ENCODE results near the gene PDF. TPM values are rescaled to one million over a fixed set of nuclear protein-coding genes. Genes with fewer than 3 reads are reported as not detected.
A peak's percentile ranks its signal among the peaks of the same experiment; 100 is the strongest.
"Not testable (repeated sequence)": the region's sequence is repeated elsewhere in the genome, so short reads cannot be mapped to it uniquely, and the experiment has no call there.

Gene PDF, protein sequence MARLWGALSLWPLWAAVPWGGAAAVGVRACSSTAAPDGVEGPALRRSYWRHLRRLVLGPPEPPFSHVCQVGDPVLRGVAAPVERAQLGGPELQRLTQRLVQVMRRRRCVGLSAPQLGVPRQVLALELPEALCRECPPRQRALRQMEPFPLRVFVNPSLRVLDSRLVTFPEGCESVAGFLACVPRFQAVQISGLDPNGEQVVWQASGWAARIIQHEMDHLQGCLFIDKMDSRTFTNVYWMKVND
- polyA plus RNA-seq (ENCODE audit: insufficient read length) = 2.9 TPM
- long read RNA-seq, donor 1, transcript PDF-201 (2 exons, 1,158 nt) = major isoform, 11 of 11 reads
- long read RNA-seq, donor 1, partial matches to known transcripts = 0 of 11 reads
- long read RNA-seq, donor 1, other reads (novel, unspliced or antisense) = 0 of 11 reads
- long read RNA-seq, donor 2, transcript PDF-201 (2 exons, 1,158 nt) = major isoform, 10 of 10 reads
- long read RNA-seq, donor 2, partial matches to known transcripts = 0 of 10 reads
- long read RNA-seq, donor 2, other reads (novel, unspliced or antisense) = 0 of 10 reads
- long read RNA-seq, donor 3, transcript PDF-201 (2 exons, 1,158 nt) = major isoform, 7 of 7 reads
- long read RNA-seq, donor 3, partial matches to known transcripts = 0 of 7 reads
- long read RNA-seq, donor 3, other reads (novel, unspliced or antisense) = 0 of 7 reads
- long read RNA-seq, donor 4 = 0 reads
- long read RNA-seq, donor 5, transcript PDF-201 (2 exons, 1,158 nt) = major isoform, 15 of 15 reads
- long read RNA-seq, donor 5, partial matches to known transcripts = 0 of 15 reads
- long read RNA-seq, donor 5, other reads (novel, unspliced or antisense) = 0 of 15 reads
- long read RNA-seq, donor 6, transcript PDF-201 (2 exons, 1,158 nt) = major isoform, 10 of 10 reads
- long read RNA-seq, donor 6, partial matches to known transcripts = 0 of 10 reads
- long read RNA-seq, donor 6, other reads (novel, unspliced or antisense) = 0 of 10 reads
- long read RNA-seq, donor 7, transcript PDF-201 (2 exons, 1,158 nt) = major isoform, 18 of 18 reads
- long read RNA-seq, donor 7, partial matches to known transcripts = 0 of 18 reads
- long read RNA-seq, donor 7, other reads (novel, unspliced or antisense) = 0 of 18 reads
- long read RNA-seq, donor 8, transcript PDF-201 (2 exons, 1,158 nt) = major isoform, 5 of 5 reads
- long read RNA-seq, donor 8, partial matches to known transcripts = 0 of 5 reads
- long read RNA-seq, donor 8, other reads (novel, unspliced or antisense) = 0 of 5 reads

DNA sequence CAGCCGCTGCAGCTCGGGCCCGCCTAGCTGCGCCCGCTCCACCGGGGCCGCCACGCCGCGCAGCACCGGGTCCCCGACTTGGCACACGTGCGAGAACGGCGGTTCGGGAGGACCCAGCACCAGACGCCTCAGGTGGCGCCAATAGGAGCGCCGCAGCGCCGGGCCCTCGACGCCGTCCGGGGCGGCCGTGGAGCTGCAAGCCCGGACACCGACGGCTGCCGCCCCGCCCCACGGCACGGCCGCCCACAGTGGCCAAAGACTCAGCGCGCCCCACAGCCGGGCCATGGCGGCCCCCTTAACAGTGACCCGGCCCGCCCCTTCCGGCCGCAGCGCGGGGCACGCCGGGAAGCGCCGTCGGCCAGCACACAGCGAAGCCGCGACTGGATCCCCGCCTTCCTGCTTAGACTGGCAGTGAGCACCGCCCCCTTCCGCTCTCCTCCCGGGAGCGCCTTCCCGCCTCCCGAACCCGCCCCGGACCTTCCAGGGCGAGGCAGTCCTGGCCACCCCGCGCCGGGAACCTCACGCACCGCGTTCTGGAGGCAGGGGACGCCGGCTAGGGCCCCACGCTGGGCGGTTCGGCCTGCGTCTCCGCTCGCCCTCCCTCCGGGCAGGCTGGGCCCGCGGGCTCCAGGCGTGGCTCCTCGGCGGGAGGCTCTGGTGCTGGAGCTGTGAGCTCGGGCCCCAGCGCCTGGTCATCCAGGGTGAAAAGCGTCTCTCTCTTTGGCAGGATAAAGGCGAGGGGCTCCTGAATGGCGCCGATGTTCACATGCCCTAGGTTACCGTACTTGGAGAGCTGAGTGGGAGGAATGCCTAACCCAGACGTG lies at the start of gene PDF:
TSS of gene PDF (minus strand) at position 303 of the 824 bp plus-strand sequence. CDS start at position 285, 18 bp downstream.
- peak; percentile 93 for DNase-seq

DNA sequence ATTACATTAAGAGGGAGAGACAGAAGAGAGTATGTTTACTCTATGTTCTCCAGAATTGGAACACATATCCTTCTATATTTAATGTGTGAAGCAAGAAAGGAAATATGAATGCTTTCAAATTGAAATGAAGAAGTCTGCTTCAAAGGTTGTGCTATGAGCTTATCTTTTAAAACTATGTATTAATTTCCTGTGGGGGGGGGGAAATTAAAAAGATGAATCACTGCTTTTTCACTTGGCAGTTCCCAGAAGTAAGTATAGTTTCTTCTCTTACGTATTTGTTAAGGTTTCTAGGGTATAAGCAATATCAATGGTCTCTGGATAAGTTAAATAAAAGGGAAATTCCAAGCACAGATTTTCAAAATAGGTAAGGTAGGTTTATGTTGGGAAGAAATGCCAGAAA lies 48.4 kb upstream of the PDF start:
- no peak for DNase-seq

DNA sequence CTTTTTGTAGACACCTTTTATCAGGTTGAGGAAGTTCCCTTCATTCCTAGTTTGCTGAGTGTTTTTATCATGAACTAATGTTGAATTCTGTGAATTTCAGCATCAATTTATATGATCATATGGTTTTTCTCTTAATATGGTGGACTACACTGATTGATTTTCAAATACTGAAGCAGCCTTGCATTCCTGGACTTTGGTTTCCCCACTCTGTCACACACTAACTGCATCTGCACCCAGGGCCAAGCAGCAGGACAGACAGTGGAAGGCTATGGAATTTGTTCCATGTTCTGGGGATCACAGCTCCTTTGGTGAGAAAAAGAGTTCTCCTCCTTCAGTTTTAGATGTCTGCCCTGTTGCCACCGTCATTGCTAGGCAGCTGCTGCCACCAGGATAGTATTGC lies 47.6 kb upstream of the PDF start:
- no peak for DNase-seq

DNA sequence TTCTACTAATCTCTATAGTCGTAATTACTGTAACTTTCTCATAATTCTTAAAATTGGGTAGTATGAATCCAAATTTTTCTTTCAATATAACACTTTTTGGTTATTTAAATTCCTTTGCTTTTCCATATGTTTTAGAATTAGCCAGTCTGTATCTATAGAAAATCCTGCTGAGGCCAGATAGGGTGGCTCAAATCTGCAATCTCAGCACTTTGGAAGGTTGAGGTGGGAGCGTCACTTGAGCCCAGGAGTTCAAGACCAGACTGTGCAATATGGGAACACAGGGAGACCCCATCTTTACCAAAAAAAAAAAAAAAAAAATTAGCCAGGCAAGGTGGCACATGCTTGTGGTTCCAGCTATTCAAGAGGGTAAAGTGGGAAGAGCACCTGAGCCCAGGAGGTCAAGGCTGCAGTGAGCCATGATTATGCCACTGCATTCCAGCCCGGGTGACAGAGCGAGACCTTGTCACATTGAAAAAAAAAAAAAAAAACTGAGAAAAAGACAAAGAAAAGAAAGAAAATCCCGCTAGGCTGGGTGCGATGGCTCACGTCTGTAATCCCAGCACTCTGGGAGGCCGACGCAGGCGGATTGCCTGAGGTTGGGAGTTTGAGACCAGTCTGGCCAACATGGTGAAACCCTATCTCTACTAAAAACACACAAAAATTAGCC lies 46.1 kb upstream of the PDF start:
- no peak for DNase-seq

DNA sequence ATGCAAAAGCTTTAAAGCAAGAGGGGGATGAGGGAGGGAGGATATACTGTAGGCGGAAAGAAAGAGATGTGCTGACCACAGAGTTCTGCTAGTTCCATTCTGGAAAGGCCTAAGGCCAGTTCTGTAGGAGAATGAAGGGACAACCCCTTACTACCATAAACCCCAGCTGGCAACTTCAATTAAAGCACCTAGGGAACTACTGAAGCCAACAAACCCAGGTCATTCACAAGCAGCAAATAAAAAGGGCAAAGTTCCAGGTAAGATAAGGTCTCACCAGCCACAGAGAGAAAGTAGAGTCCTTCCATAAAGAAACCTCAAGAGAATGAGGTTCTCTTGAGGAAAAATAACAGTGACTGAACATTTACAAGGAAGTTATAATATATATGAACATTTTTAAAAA lies 42.6 kb upstream of the PDF start:
- no peak for DNase-seq

DNA sequence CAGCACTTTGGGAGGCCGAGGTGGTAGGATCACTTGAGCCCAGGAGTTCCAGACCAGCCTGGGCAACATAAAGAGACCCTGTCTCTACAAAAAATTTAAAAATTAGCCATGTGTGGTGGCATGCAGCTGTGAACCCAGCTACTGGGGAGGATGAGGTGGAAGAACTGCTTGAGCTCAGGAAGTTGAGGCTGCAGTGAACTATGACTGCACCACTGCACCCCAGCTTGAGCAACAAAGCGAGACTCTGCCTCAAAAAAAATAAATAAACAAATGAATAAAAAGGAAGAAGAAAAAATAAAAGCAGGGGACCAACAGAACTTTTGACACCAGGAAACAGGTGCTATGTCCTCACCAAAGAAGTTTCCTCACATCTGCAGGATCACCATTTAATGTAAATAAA lies 41.2 kb upstream of the PDF start:
- no peak for DNase-seq

DNA sequence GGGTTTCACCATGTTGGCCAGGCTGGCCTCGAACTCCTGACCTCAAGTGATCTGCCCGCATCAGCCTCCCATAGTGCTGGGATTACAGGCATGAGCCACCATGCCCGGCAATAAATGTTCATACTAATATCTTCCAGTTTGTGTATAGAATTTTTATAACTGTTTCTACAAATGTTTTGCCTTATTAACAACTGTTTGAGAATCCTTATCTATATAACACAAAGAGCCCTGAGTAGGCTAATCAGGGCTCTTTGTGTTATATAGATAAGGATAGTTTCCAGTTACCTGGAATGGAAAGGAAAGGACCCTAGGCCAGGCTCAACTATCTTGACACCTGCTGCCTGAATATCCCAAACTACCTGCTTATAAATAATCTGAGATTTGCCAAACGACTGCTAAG lies 38.5 kb upstream of the PDF start:
- no peak for DNase-seq

DNA sequence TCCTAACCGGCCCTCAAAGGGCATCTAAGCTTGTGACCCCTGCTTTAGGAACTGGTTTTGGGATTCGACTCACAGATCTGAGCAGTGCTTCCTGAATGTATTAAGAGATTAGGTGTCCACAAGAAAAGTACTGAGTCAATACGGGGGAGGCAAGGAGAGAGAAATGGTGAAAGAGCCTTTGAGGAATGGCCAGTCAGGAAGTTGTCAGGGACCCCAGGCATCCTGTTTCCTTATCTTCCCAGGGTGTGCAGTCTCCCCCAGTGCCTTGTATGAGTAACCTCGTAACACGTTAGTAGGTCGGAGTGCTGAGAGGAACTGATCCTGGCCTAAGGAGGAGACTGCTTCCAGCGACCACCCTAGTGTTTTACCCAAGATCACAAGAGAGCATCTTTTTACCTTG lies 37.6 kb upstream of the PDF start:
- no peak for DNase-seq

DNA sequence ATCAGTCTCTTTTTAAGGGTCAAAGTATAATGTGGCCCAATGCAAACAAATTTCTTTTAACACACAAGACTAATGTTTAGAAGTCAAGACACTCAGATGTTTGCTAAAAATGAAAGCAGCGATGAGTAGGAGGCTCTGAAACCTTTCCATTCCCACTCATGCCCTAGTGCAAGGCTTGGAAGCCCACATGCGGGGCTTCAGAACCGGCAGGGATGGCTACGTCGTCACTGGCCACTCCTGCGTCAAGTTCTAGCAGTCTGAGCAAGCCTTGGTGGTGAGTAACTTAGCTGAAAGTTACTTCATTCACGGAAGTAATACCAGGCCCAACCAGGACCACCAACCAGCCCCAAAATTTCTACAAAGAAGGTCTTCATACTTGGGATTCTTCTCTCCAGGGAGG lies 36.0 kb upstream of the PDF start:
- no peak for DNase-seq

DNA sequence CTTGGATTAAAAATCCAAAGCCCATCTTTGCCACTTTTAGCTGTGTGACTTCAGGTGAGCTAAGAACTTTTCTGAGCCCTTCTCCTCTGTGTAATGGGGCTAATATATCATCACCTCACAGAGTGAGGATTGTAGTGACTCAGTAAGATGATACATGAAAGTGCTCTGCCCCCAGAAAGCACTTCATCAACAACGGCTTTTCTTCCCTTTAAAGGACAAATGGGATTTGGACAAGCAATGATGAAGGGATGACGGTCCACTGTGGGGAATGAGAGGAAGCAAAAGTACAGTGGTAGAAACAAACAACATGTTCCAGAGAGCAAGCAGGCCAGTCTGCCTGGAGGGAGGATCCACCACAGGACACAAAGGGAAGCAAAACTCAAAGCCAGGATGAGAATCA lies 35.5 kb upstream of the PDF start:
- DNase-seq = no peak

DNA sequence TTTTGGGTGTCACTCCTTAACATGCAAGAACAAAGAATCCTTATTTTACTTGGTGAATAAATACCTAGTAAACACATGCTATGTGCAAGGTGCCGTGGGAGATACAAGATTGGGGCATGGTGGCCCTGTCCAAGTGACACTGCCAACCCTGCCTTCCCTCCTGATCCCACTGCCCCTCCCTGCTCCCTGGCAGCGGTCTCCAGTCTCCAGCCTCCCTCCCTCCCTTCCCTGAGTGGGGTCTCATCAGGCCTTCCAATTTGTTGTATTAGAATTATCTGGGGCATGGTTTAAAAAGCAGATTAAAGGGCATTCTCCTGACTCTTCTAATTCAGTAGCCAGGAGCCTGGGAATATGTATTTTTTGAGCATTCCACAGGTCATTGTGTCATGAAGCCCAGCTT lies 33.7 kb upstream of the PDF start:
- no peak for DNase-seq

DNA sequence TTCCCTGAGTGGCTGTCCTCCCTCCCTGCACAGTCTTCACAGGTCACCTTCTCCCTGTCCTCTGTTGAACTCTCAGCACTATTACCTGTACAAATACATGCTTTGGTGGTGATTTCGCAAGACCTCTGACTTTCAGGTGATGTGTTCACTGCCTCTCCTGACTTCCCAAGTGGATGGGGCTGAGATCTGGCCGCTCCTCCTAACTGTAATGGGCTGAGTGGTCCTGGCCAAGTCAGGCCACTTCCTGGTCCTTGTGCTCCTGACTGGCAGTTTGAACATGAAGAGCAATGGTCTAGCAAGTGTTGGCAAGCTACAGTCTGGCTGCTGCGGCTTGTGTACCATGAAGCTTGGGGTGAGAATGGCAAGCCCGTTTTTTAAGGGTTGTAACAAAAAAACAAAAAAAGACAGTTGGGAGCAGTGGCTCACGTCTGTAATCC lies 32.9 kb upstream of the PDF start:
- DNase-seq = no peak

DNA sequence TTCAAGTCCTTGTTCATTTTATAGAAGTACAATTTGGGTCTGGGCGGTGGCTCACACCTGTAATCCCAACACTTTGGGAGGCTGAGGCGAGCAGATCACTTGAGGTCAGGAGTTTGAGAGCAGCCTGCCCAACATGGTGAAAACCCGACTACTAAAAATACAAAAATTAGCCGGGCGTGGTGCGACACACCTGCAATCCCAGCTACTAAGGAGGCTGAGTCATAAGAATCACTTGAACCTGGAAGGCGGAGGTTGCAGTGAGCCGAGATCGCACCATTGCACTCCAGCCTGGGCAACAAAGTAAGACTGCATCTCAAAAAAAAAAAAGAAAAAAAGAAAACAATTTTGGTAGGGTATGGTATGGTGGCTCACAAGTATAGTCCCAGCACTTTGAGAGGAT lies 29.7 kb upstream of the PDF start:
- DNase-seq = not testable (repeated sequence)

DNA sequence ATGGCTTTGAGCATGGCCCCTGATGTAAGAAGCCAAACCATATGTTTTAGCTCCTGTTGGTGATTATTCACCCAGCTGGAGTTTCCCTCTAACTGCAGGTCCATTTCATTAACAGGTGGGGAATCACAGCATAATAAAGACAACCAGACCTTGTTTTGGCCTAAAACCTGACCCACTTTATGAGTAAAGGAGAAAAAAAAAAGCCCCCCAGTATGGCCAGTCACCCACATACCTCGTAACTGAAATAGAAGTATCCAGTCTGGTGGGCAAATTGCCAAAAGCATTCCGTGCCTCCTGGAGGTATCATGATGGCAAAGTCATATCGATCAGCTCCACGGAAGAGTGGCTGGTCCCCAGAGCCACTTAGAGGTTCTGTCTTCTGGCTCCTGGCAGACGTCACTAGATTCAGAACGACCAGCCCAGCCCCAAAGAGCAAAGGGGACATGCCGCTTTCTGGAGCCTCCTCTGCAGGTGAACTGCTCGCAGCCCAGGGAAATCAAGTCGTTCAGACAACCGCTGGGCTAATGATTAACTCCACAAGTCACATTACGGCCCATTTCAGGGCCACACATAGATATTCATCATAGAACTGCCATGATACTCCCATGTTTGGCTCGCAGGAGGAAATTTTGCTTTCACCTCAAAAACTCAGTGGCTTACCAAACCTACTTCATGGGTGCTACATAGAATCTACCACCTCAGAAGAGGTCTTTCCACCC lies 21.1 kb upstream of the PDF start, which contains the start of gene TMED6:
TSS of gene TMED6 (minus strand) at position 478 of the 719 bp plus-strand sequence. CDS start at position 445, 33 bp downstream.
- no peak for DNase-seq

DNA sequence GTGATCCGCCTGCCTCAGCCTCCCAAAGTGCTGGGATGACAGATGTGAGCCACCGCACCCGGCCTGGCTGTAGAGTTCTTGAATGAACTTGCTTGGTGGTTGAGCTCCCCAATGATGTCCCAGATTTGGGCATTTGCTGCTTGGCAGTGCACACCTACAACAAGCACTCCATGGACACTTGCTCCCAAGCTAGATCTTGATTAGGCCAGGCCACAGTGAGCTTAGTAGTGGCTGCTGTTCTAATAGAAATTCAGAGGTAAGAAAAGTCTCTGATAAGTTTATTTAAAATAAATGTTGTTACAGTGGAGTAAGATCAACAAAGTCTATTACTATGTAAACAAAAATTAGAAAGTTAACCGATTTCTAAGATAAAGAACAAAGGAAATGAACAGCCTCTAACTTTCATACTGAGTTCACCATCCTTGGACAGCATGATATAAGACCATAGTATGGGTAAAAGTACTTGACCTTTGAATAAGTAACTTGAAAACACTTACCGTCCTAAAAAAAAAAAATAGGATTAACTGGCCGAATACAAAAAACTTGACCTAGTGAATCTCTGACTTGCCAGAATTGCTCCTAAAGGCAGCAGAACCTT lies 20.2 kb upstream of the PDF start:
- DNase-seq = no peak

DNA sequence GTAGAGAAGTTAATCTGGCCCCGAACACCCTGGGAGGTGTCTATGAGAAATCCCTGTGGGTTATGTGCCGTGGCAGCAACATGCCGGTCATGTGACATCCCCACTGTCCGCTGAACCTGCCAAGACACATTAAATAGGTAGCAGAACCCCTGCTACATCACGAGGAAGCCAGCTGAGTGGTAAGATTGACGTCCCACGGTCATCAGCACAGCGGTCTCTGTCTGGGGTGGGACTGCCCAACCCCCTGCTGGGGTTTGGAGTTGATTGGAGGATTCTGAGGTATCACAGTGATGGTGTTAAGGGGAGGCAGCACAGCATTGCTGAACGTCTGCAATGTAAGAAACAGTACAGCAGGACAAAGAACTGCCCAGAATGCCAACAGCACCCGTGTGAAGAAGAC lies 19.1 kb upstream of the PDF start:
- DNase-seq = no peak

DNA sequence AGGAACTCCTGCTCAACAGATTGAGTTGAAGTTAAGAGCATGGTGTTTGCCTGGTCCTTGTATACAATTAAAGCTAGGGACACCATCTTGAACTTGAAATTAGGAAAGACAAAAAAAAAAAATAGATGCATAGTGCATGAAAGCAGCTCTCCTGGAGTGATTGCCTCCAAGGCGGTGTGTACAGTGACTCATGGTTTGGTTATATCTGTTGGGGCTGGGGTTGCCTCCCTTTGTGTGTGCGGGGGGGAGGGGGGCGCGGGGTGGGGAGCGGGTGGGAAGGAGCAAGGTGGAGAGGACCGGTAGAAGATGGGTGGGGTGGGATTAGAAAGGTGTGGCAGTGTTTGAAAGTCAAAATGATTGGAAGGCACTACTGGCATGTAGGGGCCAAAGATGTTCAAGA lies 17.8 kb upstream of the PDF start:
- no peak for DNase-seq

DNA sequence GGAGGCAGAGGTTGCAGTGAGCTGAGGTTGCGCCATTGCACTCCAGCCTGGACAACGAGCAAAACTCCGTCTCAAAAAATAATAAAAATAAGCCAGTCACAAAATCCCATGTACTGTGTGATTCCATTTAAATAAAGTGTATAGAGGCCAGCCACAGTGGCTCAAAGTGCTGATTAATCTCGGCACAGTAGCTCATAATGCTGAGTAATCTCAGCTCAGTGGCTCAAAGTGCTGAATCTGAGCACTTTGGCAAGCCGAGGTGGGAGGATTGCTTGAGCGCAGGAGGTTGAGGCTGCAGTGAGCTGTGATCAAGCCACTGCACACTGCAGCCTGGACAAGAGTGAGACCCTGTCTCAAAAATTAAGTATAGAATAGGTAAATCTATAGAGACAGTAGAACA lies 16.3 kb upstream of the PDF start:
- no peak for DNase-seq

DNA sequence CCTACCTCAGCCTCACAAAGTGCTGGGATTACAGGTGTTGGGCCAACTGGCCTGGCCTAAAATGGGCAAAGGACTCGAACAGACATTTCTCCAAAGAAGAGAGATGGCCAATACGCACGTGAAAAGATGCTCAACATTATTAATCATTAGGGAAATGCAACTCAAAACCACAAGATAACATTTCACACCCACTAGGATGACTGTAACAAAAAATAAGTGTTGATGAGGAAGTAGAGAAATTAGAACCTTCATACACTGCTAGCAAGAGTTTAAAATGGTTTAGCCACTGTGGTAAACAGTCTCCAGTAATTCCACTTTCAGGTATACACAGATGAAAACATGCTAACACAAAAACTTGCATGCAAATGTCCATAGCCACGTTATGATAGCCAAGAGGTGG lies 15.5 kb upstream of the PDF start:
- no peak for DNase-seq

DNA sequence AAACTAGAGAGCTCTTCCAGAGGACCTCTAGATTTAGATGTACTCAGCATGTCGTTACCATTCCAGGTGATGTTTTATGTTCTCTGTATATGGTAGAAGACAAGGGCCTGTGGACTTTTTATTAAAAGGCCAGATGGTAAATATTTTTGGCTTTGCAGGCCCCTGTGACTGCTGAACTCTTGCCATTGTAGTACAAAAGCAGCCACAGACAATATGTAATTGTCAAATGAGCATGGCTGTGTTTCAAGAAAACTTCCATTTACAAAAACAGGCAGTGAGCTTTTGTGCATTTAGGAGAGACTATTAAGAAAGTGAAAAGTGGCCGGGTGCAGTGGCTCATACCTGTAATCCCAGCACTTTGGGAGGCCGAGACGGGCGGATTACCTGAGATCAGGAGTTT lies 13.8 kb upstream of the PDF start:
- DNase-seq = no peak

Measured in left kidney (tissue), 8 donors.